SIG-M5 (cell line): ENCODE data around the gene SLC38A3.

Experiments
- DNase-seq: peaks from one replicate; lab custom pipeline; 2025; lab: John Stamatoyannopoulos, UW

Gene SLC38A3

GRCh38 chr3:50268703-50269451 lies 63.8 kb downstream of the SLC38A3 start, which contains the start of gene SEMA3B:
SEMA3B (plus strand) TSS chr3:50269147; CDS start chr3:50269241, 94 bp downstream.
- no peak for DNase-seq

- DNase-seq = no peak
Measured at GRCh38 chr3:50269460-50269859, 64.4 kb downstream of the SLC38A3 start.

GRCh38 chr3:50269977-50270413 lies 64.9 kb downstream of the SLC38A3 start:
- DNase-seq = no peak

GRCh38 chr3:50270422-50271224 lies 65.6 kb downstream of the SLC38A3 start:
- no peak for DNase-seq
